Body of pancreas (tissue), 4 donors: ENCODE measurements around the gene SLC24A3. TPM values are rescaled to one million over a fixed set of nuclear protein-coding genes. Genes with fewer than 3 reads are reported as not detected.

Experiments used
- ATAC-seq: fragments of 150-250 bp; one replicate; pipeline ENCODE4 v1.9.1; 2016
- DNase-seq, 4 donors: peaks; one replicate each; pipeline ENCODE4 v3.0.0-alpha.2; 2019
- H3K27ac ChIP-seq, 4 donors: fragments of 200-600 bp; sonication (generic); 1 replicate in 3 of 4; 2 replicates in 1 of 4; pipeline versions ENCODE4 v1.5.1 to v1.6.1; 2016 to 2019; ENCODE audit warnings: mild to moderate bottlenecking in 1 of 4, mixed read lengths in 1 of 4, moderate library complexity in 1 of 4
- H3K27me3 ChIP-seq, 2 donors: fragments of 200-600 bp; sonication (generic); one replicate each; pipeline ENCODE4 v1.6.0; 2016; ENCODE audit warnings: mild to moderate bottlenecking in 1 of 2
- H3K36me3 ChIP-seq, 2 donors: fragments of 200-600 bp; sonication (generic); replicated peaks in 1 of 2; 2 replicates each; pipeline ENCODE4 v1.5.1; 2016; ENCODE audit warnings: low read depth in 2 of 2; ENCODE audit not compliant: insufficient read depth in 1 of 2
- H3K4me1 ChIP-seq: fragments of 200-600 bp; sonication (generic); one replicate; pipeline ENCODE4 v1.6.0; 2016
- H3K4me3 ChIP-seq, 2 donors: fragments of 200-600 bp; sonication (generic); 1 replicate in 1 of 2; 2 replicates in 1 of 2; pipeline ENCODE4 v1.5.1; 2016 to 2019
- H3K9me3 ChIP-seq, 3 donors: fragments of 200-600 bp; sonication (generic); 1 replicate in 2 of 3; 2 replicates in 1 of 3; pipeline ENCODE4 v1.5.1; 2016
- POLR2A ChIP-seq, 3 donors: fragments of 450-650 bp; IDR thresholded peaks; one replicate each; pipeline ENCODE4 v1.6.1; 2016; ENCODE audit warnings: antibody characterized with exemption in 3 of 3, mild to moderate bottlenecking in 2 of 3
- WGBS, 2 donors: methylation state at CpG; one replicate each; pipeline ENCODE4 v1.1.5; 2017; 5-methylcytosine and 5-hydroxymethylcytosine counted together
- intact Hi-C: fragments of 100-400 bp; cut with DNase I; formaldehyde crosslinking; loops from one replicate; pipeline ENCODE4 v1.15.1; 2023
- total RNA-seq, 2 donors: library from RNA; depleted of rRNA; stranded (reverse); fragments of >200 nt; gene quantifications; one replicate each; pipeline ENCODE4 v1.1.0, GENCODE V29; 2016
- TF ChIP-seq, protein P1 (sequence below), 7 experiments: fragments of 450-650 bp in 4 of 7; fragments of 200-600 bp in 3 of 7; sonication (generic) in 3 of 7; IDR thresholded peaks; one replicate each; pipeline ENCODE4 v1.5.1; 2016 to 2019; ENCODE audit warnings: antibody characterized with exemption in 7 of 7

Gene SLC24A3
- total RNA-seq, 2 donors from 2014 or later = 0.66 to 1.0 TPM

DNA sequence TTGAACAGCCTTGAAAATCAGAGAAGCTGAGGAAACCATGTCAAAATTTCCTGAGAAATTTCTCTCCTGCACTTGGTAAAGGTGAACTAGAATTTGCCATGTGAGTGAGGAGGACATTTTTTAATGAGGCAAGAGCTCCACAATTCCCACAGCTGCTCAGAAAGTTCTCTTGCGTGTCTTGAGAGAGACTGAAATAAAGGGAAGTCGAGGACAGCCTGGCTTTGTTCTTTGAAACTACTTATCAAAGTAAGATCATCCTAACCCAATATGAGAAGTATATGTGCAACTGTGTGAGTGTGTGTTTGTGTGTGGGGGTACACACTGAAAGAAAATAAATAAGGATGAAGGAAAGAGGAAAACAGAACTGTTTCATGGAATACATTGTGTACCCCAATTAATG is 163.4 kb downstream of the SLC24A3 start:
- no peak for ATAC-seq
- no peaks in the 10 kb centered on the region for H3K9me3 ChIP-seq
- WGBS, 2 donors = 39 to 75% methylated on average over 2 of the region's 2 CpGs
- H3K4me1 ChIP-seq = no peaks in the 10 kb centered on the region
- no peak overlapping the region for H3K4me3 ChIP-seq
- DNase-seq = no peak
- no peaks in the 10 kb centered on the region for H3K36me3 ChIP-seq
- intact Hi-C loops = no loop called here
- H3K27me3 ChIP-seq = no peaks in the 10 kb centered on the region
- H3K27ac ChIP-seq = no peak overlapping the region
- TF ChIP-seq POLR2A (IDR thresholded peaks at IDR 0.05) = no peak
- TF ChIP-seq, protein P1, sequence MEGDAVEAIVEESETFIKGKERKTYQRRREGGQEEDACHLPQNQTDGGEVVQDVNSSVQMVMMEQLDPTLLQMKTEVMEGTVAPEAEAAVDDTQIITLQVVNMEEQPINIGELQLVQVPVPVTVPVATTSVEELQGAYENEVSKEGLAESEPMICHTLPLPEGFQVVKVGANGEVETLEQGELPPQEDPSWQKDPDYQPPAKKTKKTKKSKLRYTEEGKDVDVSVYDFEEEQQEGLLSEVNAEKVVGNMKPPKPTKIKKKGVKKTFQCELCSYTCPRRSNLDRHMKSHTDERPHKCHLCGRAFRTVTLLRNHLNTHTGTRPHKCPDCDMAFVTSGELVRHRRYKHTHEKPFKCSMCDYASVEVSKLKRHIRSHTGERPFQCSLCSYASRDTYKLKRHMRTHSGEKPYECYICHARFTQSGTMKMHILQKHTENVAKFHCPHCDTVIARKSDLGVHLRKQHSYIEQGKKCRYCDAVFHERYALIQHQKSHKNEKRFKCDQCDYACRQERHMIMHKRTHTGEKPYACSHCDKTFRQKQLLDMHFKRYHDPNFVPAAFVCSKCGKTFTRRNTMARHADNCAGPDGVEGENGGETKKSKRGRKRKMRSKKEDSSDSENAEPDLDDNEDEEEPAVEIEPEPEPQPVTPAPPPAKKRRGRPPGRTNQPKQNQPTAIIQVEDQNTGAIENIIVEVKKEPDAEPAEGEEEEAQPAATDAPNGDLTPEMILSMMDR (IDR thresholded peaks at IDR 0.05) = no peak

DNA sequence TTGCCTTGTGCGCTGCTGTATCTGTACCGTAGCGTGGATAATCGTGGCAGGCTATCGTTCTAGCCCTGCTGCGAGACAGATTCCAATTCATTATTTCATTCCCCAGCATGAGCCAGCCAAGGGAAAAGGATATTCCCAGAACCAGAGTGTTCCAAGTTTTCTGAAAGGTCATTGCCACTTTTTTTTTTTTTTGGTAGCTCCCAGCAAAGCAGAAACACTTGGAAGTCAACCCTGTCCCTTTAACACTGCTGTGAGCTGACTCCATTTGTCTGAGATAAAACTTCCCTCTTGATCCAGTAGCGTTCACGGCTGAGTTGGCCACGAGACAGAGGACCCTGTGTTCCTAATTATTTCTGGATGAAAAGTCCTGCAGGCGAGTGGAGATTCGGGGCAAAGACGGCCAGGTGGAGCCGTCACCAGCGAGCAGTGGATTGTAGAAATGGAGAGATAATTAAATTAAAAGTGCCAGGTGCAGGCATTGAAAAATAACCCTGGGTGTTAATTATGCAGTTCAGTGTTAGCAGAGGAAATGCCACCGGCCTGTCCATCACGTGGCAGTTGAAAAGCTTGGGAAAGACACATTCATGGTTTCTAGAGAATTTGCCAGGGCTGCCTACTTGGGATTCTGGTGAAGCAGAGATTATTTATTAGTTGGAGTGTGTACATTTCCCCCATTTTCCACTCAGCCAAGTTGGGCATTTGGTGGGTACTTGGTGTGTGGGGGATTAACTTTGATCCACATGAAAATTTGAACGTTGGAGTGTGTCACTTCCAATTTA is 164.2 kb downstream of the SLC24A3 start:
- no peak overlapping the region for H3K4me3 ChIP-seq
- H3K27me3 ChIP-seq = no peaks in the 10 kb centered on the region
- intact Hi-C loops = no loop called here
- H3K36me3 ChIP-seq = no peaks in the 10 kb centered on the region
- DNase-seq (peak in 1 of 4 donors; percentile 20), ATAC-seq (no peak)
- H3K27ac ChIP-seq = no peak overlapping the region
- 58% methylated on average over 17 of the region's 17 CpGs for WGBS, 2 donors
- H3K9me3 ChIP-seq = no peaks in the 10 kb centered on the region
- no peaks in the 10 kb centered on the region for H3K4me1 ChIP-seq
- TF ChIP-seq, protein P1 (IDR thresholded peaks at IDR 0.05) = no peak

DNA sequence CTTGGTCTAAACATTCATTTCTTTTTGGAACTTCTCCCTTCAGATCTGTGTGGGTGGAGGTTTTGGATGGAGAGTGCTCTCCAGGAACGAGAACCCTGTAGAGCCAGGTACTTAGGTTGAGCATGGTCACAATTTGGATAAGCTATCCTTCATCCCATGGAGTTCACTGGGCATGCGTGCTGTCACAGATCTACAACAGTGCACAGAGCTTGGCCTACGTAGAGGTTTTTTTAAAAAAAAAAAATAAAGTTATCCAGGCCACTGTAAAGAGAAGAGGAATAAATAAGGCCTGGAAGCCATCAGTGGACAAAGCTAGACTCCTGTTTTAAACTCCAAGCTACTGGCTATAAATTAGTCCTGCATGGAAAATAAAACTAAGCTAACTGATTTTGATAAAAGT is 165.6 kb downstream of the SLC24A3 start:
- ATAC-seq = no peak
- no peaks in the 10 kb centered on the region for H3K4me1 ChIP-seq

DNA sequence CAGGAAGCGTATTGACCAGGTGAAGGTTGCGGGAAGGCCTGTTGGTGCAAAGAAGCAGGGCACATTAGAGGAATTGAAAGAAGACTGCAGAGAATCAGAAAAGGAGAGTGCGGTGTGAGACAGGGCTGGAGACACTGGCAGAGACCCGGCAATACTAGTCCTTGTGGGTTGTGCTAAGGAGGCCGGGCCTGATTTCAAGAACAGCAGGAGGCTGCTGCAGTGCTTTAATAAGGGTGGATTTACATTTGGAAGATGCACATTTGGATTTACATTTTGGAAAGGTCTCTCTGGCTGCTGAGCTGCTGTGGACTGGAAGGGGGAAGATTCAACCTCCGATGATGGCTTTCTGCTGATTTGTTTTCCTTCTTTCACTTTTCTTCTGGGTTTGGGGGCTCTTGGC is 167.8 kb downstream of the SLC24A3 start:
- ATAC-seq = no peak
- 79 to 86% methylated on average over 6 of the region's 6 CpGs for WGBS, 2 donors
- TF ChIP-seq, protein P1 (IDR thresholded peaks at IDR 0.05) = no peak
- no peak for TF ChIP-seq POLR2A (IDR thresholded peaks at IDR 0.05)
- Histone ChIP-seq H3K4me1 (no peaks in the 10 kb centered on the region), H3K27me3 (no peaks in the 10 kb centered on the region), H3K36me3 (no peaks in the 10 kb centered on the region), H3K27ac (no peak overlapping the region), H3K9me3 (no peaks in the 10 kb centered on the region), H3K4me3 (no peak overlapping the region)
- intact Hi-C loops = no loop called here
- DNase-seq = no peak

More for the DNA sequence above, 165.6 kb downstream of the SLC24A3 start:
- TF ChIP-seq POLR2A (IDR thresholded peaks at IDR 0.05) = no peak
- TF ChIP-seq, protein P1 (IDR thresholded peaks at IDR 0.05) = no peak
- Histone ChIP-seq H3K36me3 (no peaks in the 10 kb centered on the region), H3K27me3 (no peaks in the 10 kb centered on the region), H3K27ac (no peak overlapping the region), H3K4me3 (no peak overlapping the region), H3K9me3 (no peaks in the 10 kb centered on the region)
- 65 to 69% methylated on average over 3 of the region's 3 CpGs for WGBS, 2 donors
- intact Hi-C loops = no loop called here
- no peak for DNase-seq

DNA sequence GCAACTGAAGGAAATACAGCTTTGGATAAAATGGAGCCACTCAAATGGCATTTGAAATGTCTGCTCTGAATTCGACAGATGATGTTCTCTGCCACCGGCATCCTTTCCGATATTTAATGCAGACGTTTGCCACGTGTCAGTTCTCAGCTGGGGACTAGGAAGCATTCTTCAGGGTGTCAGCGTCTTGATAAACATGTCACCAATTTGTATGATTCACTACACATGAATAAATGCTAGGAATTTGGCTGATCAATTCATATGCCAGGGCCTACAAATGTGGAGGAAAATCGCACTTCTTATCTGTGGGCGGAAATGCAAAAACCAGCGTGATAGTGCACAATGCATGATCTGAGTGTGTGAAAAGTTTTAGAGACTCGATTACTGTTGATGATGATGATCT is 169.5 kb downstream of the SLC24A3 start:
- H3K4me3 ChIP-seq = no peak overlapping the region
- no peak for ATAC-seq
- H3K27me3 ChIP-seq = no peaks in the 10 kb centered on the region
- TF ChIP-seq, protein P1 (IDR thresholded peaks at IDR 0.05) = no peak
- no peak for TF ChIP-seq POLR2A (IDR thresholded peaks at IDR 0.05)
- intact Hi-C loops = no loop called here
- no peak for DNase-seq
- H3K9me3 ChIP-seq = no peaks in the 10 kb centered on the region
- H3K36me3 ChIP-seq = no peaks in the 10 kb centered on the region
- H3K27ac ChIP-seq = no peak overlapping the region
- 49 to 65% methylated on average over 10 of the region's 10 CpGs for WGBS, 2 donors
- H3K4me1 ChIP-seq = no peaks in the 10 kb centered on the region
